Measurements from ENCODE around the gene HMX1. TPM values are rescaled to one million over a fixed set of nuclear protein-coding genes. Genes with fewer than 3 reads are reported as not detected.

Gene HMX1
- polyA plus RNA-seq, 4 donors = not detected

DNA sequence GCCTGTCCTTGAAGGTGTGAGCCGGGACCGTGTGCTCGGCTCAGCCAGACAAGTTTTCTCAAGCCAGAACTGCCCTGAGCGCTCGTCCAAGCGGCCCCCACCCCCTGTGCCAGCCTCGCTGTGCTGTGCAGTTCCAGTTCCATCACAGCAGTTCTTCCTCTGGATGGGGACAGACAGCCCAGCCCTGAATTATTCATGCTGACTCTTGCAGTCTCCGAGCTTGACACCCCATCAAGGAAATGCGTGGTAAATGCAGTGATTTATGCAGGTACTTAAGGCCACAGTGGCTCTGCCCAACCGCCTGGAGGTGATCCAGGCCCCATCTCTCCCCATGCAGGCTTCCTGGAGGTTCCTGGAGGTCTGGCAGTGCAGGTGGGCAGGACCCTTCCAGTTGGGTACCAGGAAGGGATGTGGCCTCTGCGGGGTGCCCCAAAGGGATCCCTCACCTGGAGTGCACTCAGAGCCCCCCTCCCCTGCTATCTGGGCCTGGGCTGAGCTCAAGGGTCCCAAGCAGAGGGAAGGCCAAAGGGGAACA lies 44.8 kb upstream of the HMX1 start:
- no peaks in the 10 kb centered on the region for H3K9me3 ChIP-seq (ENCODE audit: control insufficient read depth in 2 of 2, insufficient read depth in 1 of 2, low read depth in 1 of 2, low read length in 1 of 2)
- no peak for FAIRE-seq
- no peak overlapping the region for H3K27ac ChIP-seq (ENCODE audit: low read depth in 1 of 3, low read length in 2 of 3)
- no peaks in the 10 kb centered on the region for H3K4me1 ChIP-seq (ENCODE audit: control insufficient read depth in 3 of 3, insufficient read depth in 2 of 3, low read depth in 1 of 3, low read length in 2 of 3)
- H3K4me3 ChIP-seq (ENCODE audit: low read depth in 1 of 3, low read length in 3 of 3) = no peak overlapping the region
- no peak for DNase-seq
- 48 to 51% (median 50%) methylated on average over 11 of the region's 11 CpGs for WGBS, 3 donors
- no peaks in the 10 kb centered on the region for H3K36me3 ChIP-seq (ENCODE audit: control insufficient read depth in 3 of 3, insufficient read depth in 2 of 3, low read depth in 1 of 3, low read length in 3 of 3)
- H3K27me3 ChIP-seq (ENCODE audit: control insufficient read depth in 3 of 3, insufficient read depth in 3 of 3, low read length in 3 of 3) = peaks cover 0 to 4% (median 0%) of the 10 kb centered on the region in 3 donors

DNA sequence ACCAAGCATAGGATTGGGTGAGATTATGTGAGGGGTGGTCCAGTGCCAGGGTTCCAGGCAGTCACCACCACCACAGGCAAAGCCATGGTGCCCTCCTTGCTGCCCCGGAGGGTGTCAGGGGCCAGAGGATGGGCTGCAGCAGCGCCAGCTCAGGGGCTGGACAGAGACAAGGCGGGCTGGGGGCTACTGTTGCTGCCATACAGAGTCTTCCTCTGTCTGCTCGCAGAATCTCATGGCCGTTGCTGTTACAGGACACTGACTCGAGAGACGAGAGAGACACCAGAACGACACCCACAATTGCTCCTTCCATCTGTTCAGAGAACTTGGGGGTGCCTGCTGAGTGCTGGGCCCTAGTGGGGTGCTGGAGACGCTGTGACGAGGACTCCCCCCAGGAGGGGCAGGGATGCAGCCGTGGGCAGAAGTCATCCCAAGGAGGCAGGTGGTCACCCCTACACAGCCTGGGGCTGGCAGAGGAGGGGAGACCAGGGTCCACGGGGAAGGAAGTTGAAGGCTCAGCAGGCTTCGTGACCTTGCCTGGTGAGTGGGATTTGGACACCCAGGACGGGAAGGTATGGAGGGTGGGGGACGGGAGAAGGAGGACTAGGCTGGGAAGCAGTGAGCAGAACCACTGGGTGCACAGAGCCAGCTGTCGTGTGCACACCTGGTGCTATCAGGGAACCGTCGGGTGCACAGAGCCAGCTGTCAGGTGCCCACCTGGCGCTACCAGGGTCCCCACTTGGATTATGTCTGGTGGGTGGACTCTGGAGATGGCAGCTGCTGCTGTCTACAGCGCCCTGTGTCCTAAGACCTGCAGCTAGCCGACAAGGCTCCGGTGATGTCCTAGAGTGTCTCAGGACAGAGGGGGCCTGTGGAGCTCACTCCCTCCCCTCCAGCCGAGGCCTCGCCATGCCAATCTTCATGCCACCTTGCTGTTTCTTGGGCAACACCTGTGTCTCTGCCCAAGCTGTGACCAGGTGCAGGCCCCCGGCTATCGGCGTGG lies 43.9 kb upstream of the HMX1 start:
- Histone ChIP-seq H3K9me3 (ENCODE audit: control insufficient read depth in 2 of 2, insufficient read depth in 1 of 2, low read depth in 1 of 2, low read length in 1 of 2) (no peaks in the 10 kb centered on the region), H3K27ac (ENCODE audit: low read depth in 1 of 3, low read length in 2 of 3) (no peak overlapping the region), H3K27me3 (ENCODE audit: control insufficient read depth in 3 of 3, insufficient read depth in 3 of 3, low read length in 3 of 3) (peaks cover 0 to 4% (median 0%) of the 10 kb centered on the region in 3 donors), H3K4me3 (ENCODE audit: low read depth in 1 of 3, low read length in 3 of 3) (no peak overlapping the region), H3K36me3 (ENCODE audit: control insufficient read depth in 3 of 3, insufficient read depth in 2 of 3, low read depth in 1 of 3, low read length in 3 of 3) (no peaks in the 10 kb centered on the region), H3K4me1 (ENCODE audit: control insufficient read depth in 3 of 3, insufficient read depth in 2 of 3, low read depth in 1 of 3, low read length in 2 of 3) (no peaks in the 10 kb centered on the region)
- DNase-seq (no peak), FAIRE-seq (no peak)
- WGBS, 3 donors = 60 to 78% (median 71%) methylated on average over 27 of the region's 27 CpGs

DNA sequence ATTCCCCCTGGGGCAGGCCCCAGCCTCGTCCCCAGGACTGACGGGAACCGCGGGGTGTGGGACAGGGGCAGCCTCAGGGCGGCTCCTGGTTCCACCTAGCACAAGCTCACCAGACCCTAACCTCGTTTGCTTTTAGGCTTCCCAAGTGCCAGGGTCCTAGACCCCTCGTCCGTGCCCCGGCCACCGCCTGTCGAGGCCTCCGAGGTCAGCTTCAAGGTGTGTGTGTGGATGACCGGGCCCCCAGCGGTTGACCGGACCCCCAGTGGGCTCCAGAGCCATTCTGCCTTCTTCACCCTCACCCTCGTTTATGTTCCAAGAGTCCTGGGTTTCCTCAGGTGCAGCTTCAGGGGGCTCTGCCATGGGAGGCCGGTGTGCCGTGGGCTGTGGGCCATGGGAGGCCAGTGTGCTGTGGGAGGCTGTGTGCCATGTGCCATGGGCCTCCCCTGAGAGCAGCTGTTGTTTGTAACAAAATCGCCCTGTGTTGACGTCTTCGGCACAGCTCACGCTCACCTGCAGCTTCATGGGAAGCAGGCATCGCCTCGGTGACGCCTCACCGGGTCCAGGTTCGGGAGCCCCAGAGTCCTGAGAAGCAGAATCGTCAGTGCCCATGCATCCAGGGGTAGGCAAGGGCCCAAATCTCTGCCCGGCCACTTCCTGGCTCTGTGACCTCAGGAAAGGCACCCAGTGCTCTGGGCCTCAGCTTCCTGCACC lies 43.0 kb upstream of the HMX1 start:
- FAIRE-seq = no peak
- Histone ChIP-seq H3K4me3 (ENCODE audit: low read depth in 1 of 3, low read length in 3 of 3) (no peak overlapping the region), H3K27me3 (ENCODE audit: control insufficient read depth in 3 of 3, insufficient read depth in 3 of 3, low read length in 3 of 3) (peaks cover 0 to 4% (median 0%) of the 10 kb centered on the region in 3 donors), H3K4me1 (ENCODE audit: control insufficient read depth in 3 of 3, insufficient read depth in 2 of 3, low read depth in 1 of 3, low read length in 2 of 3) (no peaks in the 10 kb centered on the region), H3K36me3 (ENCODE audit: control insufficient read depth in 3 of 3, insufficient read depth in 2 of 3, low read depth in 1 of 3, low read length in 3 of 3) (no peaks in the 10 kb centered on the region), H3K27ac (ENCODE audit: low read depth in 1 of 3, low read length in 2 of 3) (no peak overlapping the region), H3K9me3 (ENCODE audit: control insufficient read depth in 2 of 2, insufficient read depth in 1 of 2, low read depth in 1 of 2, low read length in 1 of 2) (no peaks in the 10 kb centered on the region)
- no peak for DNase-seq
- WGBS, 3 donors = 78 to 82% (median 82%) methylated on average over 29 of the region's 29 CpGs

DNA sequence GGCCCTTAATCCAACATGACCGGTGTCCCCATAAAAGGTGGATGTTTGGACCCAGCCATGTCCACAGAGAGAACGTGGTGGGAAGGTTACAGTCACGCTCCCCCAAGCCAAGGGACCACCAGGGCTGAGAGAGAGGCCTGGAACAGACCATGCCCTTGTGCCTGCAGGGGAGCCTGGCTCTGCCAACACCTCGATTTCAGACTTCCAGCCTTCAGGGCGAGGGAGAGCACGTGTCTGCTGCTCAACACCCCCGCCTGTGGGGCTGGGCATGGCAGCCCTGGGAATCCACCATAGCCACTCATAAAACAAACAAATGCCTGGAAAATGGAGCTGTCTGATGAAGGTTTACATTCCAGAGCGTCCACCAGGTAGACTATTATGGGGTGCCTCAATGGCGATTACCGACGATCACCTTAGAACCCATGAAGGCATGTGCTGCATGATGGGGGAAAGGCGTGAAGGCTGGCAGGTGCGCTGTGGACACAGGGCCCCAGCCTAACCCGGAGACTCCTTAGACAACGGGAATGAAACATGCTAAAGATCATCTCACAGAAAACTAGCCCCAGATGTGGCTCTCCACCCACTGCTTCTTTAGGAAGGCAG lies 42.3 kb upstream of the HMX1 start:
- Histone ChIP-seq H3K36me3 (ENCODE audit: control insufficient read depth in 3 of 3, insufficient read depth in 2 of 3, low read depth in 1 of 3, low read length in 3 of 3) (no peaks in the 10 kb centered on the region), H3K9me3 (ENCODE audit: control insufficient read depth in 2 of 2, insufficient read depth in 1 of 2, low read depth in 1 of 2, low read length in 1 of 2) (no peaks in the 10 kb centered on the region), H3K4me1 (ENCODE audit: control insufficient read depth in 3 of 3, insufficient read depth in 2 of 3, low read depth in 1 of 3, low read length in 2 of 3) (no peaks in the 10 kb centered on the region), H3K27me3 (ENCODE audit: control insufficient read depth in 3 of 3, insufficient read depth in 3 of 3, low read length in 3 of 3) (peaks cover 0 to 4% (median 0%) of the 10 kb centered on the region in 3 donors), H3K27ac (ENCODE audit: low read depth in 1 of 3, low read length in 2 of 3) (no peak overlapping the region), H3K4me3 (ENCODE audit: low read depth in 1 of 3, low read length in 3 of 3) (no peak overlapping the region)
- WGBS, 3 donors = 71 to 77% (median 77%) methylated on average over 15 of the region's 15 CpGs
- no peak for DNase-seq
- FAIRE-seq = no peak

DNA sequence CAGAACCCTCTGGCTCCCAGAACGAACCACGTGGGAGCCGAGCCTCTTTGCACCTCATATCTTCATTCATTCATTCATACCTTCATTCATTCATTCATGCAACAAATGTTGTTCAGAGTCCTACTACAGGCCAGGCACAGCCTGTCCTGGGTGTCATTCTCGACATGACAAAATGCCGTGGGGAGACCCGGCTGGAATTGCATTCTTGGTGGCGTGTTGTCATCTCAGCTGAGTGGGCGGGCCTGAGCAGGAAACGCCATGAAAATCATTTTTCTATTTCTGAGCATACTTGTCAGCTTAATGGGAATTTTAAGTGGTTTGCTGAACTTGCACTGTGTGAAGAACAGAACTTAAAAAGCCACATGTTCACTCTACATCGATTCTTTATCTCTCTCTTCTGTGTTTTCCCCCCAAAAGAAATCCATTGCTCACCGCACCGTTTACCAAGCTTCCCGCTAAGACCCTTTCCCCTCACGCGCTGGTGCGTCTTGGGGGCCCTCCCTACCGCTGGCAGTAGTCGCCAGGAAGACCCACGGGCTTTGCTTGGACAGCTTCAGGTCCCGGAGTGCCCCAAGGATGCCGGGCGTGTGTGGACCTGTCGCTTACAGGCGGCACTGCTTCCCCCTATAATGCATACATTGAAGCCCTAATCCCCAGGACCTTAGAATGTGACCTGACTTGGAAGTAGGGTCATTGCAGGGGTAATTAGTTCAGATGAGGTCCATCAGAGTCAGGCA lies 41.6 kb upstream of the HMX1 start:
- Histone ChIP-seq H3K9me3 (ENCODE audit: control insufficient read depth in 2 of 2, insufficient read depth in 1 of 2, low read depth in 1 of 2, low read length in 1 of 2) (no peaks in the 10 kb centered on the region), H3K27ac (ENCODE audit: low read depth in 1 of 3, low read length in 2 of 3) (no peak overlapping the region), H3K4me1 (ENCODE audit: control insufficient read depth in 3 of 3, insufficient read depth in 2 of 3, low read depth in 1 of 3, low read length in 2 of 3) (no peaks in the 10 kb centered on the region), H3K27me3 (ENCODE audit: control insufficient read depth in 3 of 3, insufficient read depth in 3 of 3, low read length in 3 of 3) (peaks cover 0 to 1% (median 0%) of the 10 kb centered on the region in 3 donors), H3K36me3 (ENCODE audit: control insufficient read depth in 3 of 3, insufficient read depth in 2 of 3, low read depth in 1 of 3, low read length in 3 of 3) (no peaks in the 10 kb centered on the region), H3K4me3 (ENCODE audit: low read depth in 1 of 3, low read length in 3 of 3) (no peak overlapping the region)
- FAIRE-seq = no peak
- no peak for DNase-seq
- 65 to 71% (median 69%) methylated on average over 24 of the region's 24 CpGs for WGBS, 3 donors

DNA sequence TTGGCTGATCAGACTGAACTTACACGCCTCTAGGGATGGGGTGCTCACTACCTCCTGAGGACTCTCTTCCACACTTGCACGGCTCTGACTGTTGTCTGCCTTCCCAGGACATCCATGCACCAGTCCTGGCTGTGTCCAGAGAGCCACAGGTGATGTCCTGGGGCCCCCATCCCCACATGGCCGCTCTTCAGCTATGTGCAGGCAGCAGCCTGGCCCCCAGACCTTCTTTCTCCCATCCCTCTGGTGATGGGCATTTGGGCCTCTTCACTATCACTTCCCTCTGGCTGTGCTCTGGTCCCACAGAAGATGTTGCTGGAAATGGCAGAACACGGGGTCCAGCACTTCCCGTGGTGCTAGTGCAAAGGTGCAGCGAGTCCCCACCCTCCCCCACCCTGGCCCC lies 40.9 kb upstream of the HMX1 start:
- DNase-seq (no peak), FAIRE-seq (no peak)
- Histone ChIP-seq H3K27me3 (ENCODE audit: control insufficient read depth in 3 of 3, insufficient read depth in 3 of 3, low read length in 3 of 3) (no peaks in the 10 kb centered on the region), H3K4me3 (ENCODE audit: low read depth in 1 of 3, low read length in 3 of 3) (no peak overlapping the region), H3K9me3 (ENCODE audit: control insufficient read depth in 2 of 2, insufficient read depth in 1 of 2, low read depth in 1 of 2, low read length in 1 of 2) (no peaks in the 10 kb centered on the region), H3K4me1 (ENCODE audit: control insufficient read depth in 3 of 3, insufficient read depth in 2 of 3, low read depth in 1 of 3, low read length in 2 of 3) (no peaks in the 10 kb centered on the region), H3K36me3 (ENCODE audit: control insufficient read depth in 3 of 3, insufficient read depth in 2 of 3, low read depth in 1 of 3, low read length in 3 of 3) (no peaks in the 10 kb centered on the region), H3K27ac (ENCODE audit: low read depth in 1 of 3, low read length in 2 of 3) (no peak overlapping the region)
- WGBS, 3 donors = 79 to 85% (median 85%) methylated on average over 5 to 6 of the region's 6 CpGs

DNA sequence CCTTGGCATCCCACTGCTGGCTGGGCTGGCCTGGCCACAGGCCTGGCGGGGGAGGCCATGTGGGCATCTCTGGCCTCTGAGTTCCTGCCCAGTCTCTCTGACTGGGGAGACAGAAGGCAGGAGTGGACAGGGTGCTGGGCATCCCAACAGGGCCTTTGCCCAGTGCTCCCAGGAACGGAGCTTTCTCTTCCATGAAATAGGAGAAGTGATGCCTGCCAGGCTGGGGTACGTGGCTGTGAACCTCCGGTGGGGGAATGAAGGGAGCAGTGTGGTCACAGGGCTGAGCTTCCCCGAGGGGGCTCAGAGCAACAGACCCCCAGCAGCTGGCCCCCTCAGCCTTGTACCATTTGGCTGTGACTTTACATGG lies 40.4 kb upstream of the HMX1 start:
- no peak overlapping the region for H3K4me3 ChIP-seq (ENCODE audit: low read depth in 1 of 3, low read length in 3 of 3)
- H3K27ac ChIP-seq (ENCODE audit: low read depth in 1 of 3, low read length in 2 of 3) = no peak overlapping the region
- H3K4me1 ChIP-seq (ENCODE audit: control insufficient read depth in 3 of 3, insufficient read depth in 2 of 3, low read depth in 1 of 3, low read length in 2 of 3) = no peaks in the 10 kb centered on the region
- WGBS, 3 donors = 69 to 76% (median 70%) methylated on average over 5 of the region's 5 CpGs
- H3K36me3 ChIP-seq (ENCODE audit: control insufficient read depth in 3 of 3, insufficient read depth in 2 of 3, low read depth in 1 of 3, low read length in 3 of 3) = no peaks in the 10 kb centered on the region
- H3K9me3 ChIP-seq (ENCODE audit: control insufficient read depth in 2 of 2, insufficient read depth in 1 of 2, low read depth in 1 of 2, low read length in 1 of 2) = no peaks in the 10 kb centered on the region
- DNase-seq = no peak
- no peak for FAIRE-seq
- H3K27me3 ChIP-seq (ENCODE audit: control insufficient read depth in 3 of 3, insufficient read depth in 3 of 3, low read length in 3 of 3) = no peaks in the 10 kb centered on the region

All from small intestine (tissue), 7 donors.